Common myeloid progenitor, CD34-positive (primary cell): ENCODE data around the gene AICDA.
"Not testable (repeated sequence)": the region's sequence is repeated elsewhere in the genome, so short reads cannot be mapped to it uniquely, and the experiment has no call there.

ENCODE experiments used
- CTCF ChIA-PET: fragments of 350-600 bp; sonication (Branson Sonifier 250); formaldehyde crosslinking; loops from one replicate; lab custom pipeline; 2021; ENCODE audit warnings: antibody characterized with exemption; lab: Charles Lee
- POLR2A ChIA-PET: fragments of 350-600 bp; sonication (Branson Sonifier 250); formaldehyde crosslinking; loops from one replicate; lab custom pipeline; 2021; ENCODE audit warnings: antibody characterized with exemption; lab: Charles Lee
- DNase-seq, 3 donors: peaks; one replicate each; pipeline versions ENCODE4 v3.0.0 to v3.0.0-alpha.2; 2013
- H3K27ac ChIP-seq, 2 experiments: 1 replicate in 1 of 2; 2 replicates in 1 of 2; pipeline ENCODE4 v1.7.0; 2013; ENCODE audit warnings: inconsistent platforms in 2 of 2, low read length in 2 of 2, mild to moderate bottlenecking in 2 of 2, low read depth in 1 of 2, moderate library complexity in 1 of 2; ENCODE audit not compliant: severe bottlenecking in 2 of 2, insufficient read depth in 1 of 2, poor library complexity in 1 of 2
- H3K27me3 ChIP-seq, 5 experiments: replicated peaks in 2 of 5; 1 replicate in 3 of 5; 2 replicates in 2 of 5; pipeline versions ENCODE4 v1.6.1 to v1.7.0; 2013; ENCODE audit warnings: low read length in 4 of 5, mild to moderate bottlenecking in 2 of 5, moderate library complexity in 2 of 5, inconsistent platforms in 1 of 5; ENCODE audit not compliant: insufficient read depth in 5 of 5, control insufficient read depth in 4 of 5
- H3K36me3 ChIP-seq, 4 experiments: 1 replicate in 2 of 4; 2 replicates in 2 of 4; pipeline versions ENCODE4 v1.6.1 to v1.7.0; 2013; ENCODE audit warnings: low read length in 3 of 4, control low read depth in 1 of 4, mild to moderate bottlenecking in 1 of 4; ENCODE audit not compliant: control insufficient read depth in 4 of 4, insufficient read depth in 4 of 4
- H3K4me1 ChIP-seq, 4 experiments: 1 replicate in 3 of 4; 2 replicates in 1 of 4; pipeline versions ENCODE4 v1.6.1 to v1.7.1; 2013; ENCODE audit warnings: low read length in 3 of 4, mild to moderate bottlenecking in 3 of 4, control low read depth in 1 of 4, inconsistent platforms in 1 of 4, moderate library complexity in 1 of 4; ENCODE audit not compliant: control insufficient read depth in 4 of 4, insufficient read depth in 4 of 4; ENCODE audit errors: control extremely low read depth in 1 of 4
- H3K4me3 ChIP-seq, 7 experiments: 1 replicate in 4 of 7; 2 replicates in 3 of 7; pipeline versions ENCODE4 v1.5.1 to v1.7.0; 2013; ENCODE audit warnings: mild to moderate bottlenecking in 7 of 7, low read length in 6 of 7, moderate library complexity in 6 of 7, inconsistent platforms in 2 of 7, low read depth in 2 of 7, control low read depth in 1 of 7; ENCODE audit not compliant: insufficient read depth in 4 of 7, control insufficient read depth in 1 of 7; ENCODE audit errors: extremely low read depth in 1 of 7
- H3K9me3 ChIP-seq, 5 experiments: 1 replicate in 4 of 5; 2 replicates in 1 of 5; pipeline versions ENCODE4 v1.6.1 to v1.7.1; 2013; ENCODE audit warnings: low read length in 4 of 5, mild to moderate bottlenecking in 2 of 5, inconsistent platforms in 1 of 5, low read depth in 1 of 5, moderate library complexity in 1 of 5; ENCODE audit not compliant: control insufficient read depth in 4 of 5, insufficient read depth in 2 of 5; ENCODE audit errors: control extremely low read depth in 1 of 5
- WGBS: methylation state at CpG from one replicate; pipeline ENCODE4 v1.1.5; 2013; ENCODE audit not compliant: insufficient coverage; 5-methylcytosine and 5-hydroxymethylcytosine counted together

The AICDA gene

GRCh38 chr12:8596561-8596960, 16.1 kb downstream of the AICDA start:
- H3K4me1 ChIP-seq: no peaks in the 10 kb centered on the region
- WGBS: 86% methylated on average over 2 of the region's 3 CpGs
- ChIA-PET CTCF (no interaction called here), POLR2A (no interaction called here)
- DNase-seq: no peak
- H3K27me3 ChIP-seq: no peaks in the 10 kb centered on the region
- no peak overlapping the region for H3K4me3 ChIP-seq
- no peak overlapping the region for H3K27ac ChIP-seq
- no peaks in the 10 kb centered on the region for H3K9me3 ChIP-seq
- no peaks in the 10 kb centered on the region for H3K36me3 ChIP-seq

DNA sequence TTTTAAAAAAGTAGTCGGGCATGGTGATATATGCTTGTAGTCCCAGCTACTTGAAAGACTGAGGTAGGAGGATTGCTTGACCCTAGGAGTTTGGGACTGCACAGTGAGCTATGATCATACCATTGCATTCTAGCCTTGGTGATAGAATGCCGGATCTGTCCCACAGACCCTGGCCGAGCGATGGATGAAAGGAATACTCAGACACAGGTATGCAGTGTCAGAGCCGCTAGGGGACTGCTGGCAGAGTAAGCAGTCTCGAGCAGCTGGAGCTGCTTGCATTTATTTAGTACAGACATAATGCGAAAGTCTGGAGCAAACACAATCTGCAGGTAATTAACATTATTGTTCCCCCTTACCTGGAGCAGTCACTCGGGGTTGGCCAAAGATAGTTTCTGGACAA, 18.6 kb downstream of the AICDA start:
- POLR2A ChIA-PET: no interaction called here
- Histone ChIP-seq H3K27ac (no peak overlapping the region), H3K36me3 (no peaks in the 10 kb centered on the region), H3K27me3 (no peaks in the 10 kb centered on the region), H3K4me3 (no peak overlapping the region), H3K9me3 (no peaks in the 10 kb centered on the region), H3K4me1 (peaks cover 0 to 2% (median 2%) of the 10 kb centered on the region in 4 experiments)
- no peak for DNase-seq
- CTCF ChIA-PET: interaction anchor here (1.2 kb wide), 1 partner anchor 16 kb away, joined by 3 read pairs; no protein-coding TSS in a partner anchor
- WGBS: 100% methylated on average over 8 of the region's 8 CpGs

- Histone ChIP-seq H3K4me3 (no peak overlapping the region), H3K36me3 (no peaks in the 10 kb centered on the region), H3K9me3 (no peaks in the 10 kb centered on the region), H3K4me1 (peaks cover 0 to 2% (median 2%) of the 10 kb centered on the region in 4 experiments), H3K27me3 (no peaks in the 10 kb centered on the region), H3K27ac (no peak overlapping the region)
- no peak for DNase-seq
- ChIA-PET POLR2A (no interaction called here), CTCF (no interaction called here)
- WGBS: 100% methylated on average over 1 of the region's 2 CpGs
These were observed 19.4 kb downstream of the AICDA start for GRCh38 chr12:8593246-8593645.

DNA sequence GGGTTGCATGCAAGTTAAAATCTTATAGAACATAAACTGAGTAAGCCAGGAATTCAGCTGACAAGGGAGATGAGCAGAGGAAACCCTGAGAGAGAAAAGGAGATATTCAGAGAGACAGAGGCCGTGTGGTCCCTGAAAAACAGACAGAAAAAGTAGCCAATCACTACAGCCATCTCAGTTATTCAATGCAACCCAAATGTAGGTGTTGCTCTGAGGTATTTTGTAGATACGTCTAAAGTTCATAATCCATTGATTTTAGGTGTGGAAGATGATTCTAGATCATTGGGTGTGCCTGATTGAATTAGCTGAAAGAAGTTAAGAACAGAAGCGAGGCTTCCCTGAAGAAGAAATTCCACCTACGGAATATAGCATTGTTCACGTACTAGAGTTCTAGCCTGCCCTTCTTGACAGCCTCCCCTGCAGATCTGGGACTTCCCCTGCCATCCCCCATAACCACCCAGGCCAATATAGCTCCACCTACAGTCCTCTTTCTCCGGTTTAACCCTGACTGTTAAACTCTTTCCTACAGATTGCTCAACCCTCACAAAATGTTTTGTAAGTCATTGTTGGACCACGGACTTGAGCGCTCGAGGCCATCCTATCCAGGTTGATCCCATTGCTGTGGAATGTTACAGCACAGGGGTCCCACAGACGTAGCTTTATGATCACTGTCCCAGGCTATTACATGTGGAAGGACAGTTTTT, 21.7 kb downstream of the AICDA start:
- no peak overlapping the region for H3K27ac ChIP-seq
- POLR2A ChIA-PET: no interaction called here
- no peaks in the 10 kb centered on the region for H3K36me3 ChIP-seq
- no peaks in the 10 kb centered on the region for H3K27me3 ChIP-seq
- CTCF ChIA-PET: interaction anchor here (0.8 to 1.6 kb wide), 2 partner anchors 18 to 46 kb away, joined by 3 to 8 read pairs; no protein-coding TSS in a partner anchor
- no peak overlapping the region for H3K4me3 ChIP-seq
- H3K9me3 ChIP-seq: no peaks in the 10 kb centered on the region
- H3K4me1 ChIP-seq: peaks cover 0 to 2% (median 2%) of the 10 kb centered on the region in 4 experiments
- peak in 2 of 3 donors; percentile 51 to 61 for DNase-seq
- 68% methylated on average over 8 of the region's 10 CpGs for WGBS

GRCh38 chr12:8589679-8590078, 23.0 kb downstream of the AICDA start:
- POLR2A ChIA-PET: no interaction called here

DNA sequence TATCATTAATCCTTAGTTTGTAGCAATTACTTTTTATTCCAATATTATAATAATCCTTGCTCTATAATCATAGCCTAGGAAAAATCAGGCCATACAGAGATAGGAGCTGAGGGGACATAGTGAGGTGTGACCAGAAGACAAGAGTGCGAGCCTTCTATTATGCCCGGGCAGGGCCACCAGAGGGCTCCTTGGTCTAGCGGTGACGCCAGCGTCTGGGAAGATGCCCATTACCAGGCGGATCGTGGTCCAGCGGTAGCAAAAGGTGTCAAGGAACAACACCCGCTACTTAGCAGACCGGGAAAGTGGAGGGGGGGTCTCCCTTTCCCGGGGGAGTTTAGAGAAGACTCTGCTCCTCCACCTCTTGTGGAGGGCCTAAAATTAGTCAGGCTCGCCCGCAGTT, 28.2 kb downstream of the AICDA start:
- H3K9me3 ChIP-seq, CTCF ChIA-PET, H3K4me1 ChIP-seq, H3K27me3 ChIP-seq, H3K4me3 ChIP-seq, H3K27ac ChIP-seq, POLR2A ChIA-PET, DNase-seq, H3K36me3 ChIP-seq: not testable (repeated sequence)
- WGBS: 94% methylated on average over 10 of the region's 13 CpGs

More at GRCh38 chr12:8589679-8590078, 23.0 kb downstream of the AICDA start:
- Histone ChIP-seq H3K4me1 (peaks cover 0 to 2% (median 2%) of the 10 kb centered on the region in 4 experiments), H3K27me3 (no peaks in the 10 kb centered on the region), H3K36me3 (no peaks in the 10 kb centered on the region), H3K4me3 (no peak overlapping the region), H3K27ac (no peak overlapping the region), H3K9me3 (no peaks in the 10 kb centered on the region)
- no peak for DNase-seq
- WGBS: 98% methylated on average over 7 of the region's 7 CpGs
- CTCF ChIA-PET: no interaction called here

- peaks cover 0 to 3% (median 0%) of the 10 kb centered on the region in 4 experiments for H3K4me1 ChIP-seq
- no peaks in the 10 kb centered on the region for H3K36me3 ChIP-seq
- WGBS: 100% methylated on average over 1 of the region's 7 CpGs
- H3K27me3 ChIP-seq: no peaks in the 10 kb centered on the region
- no peak overlapping the region for H3K4me3 ChIP-seq
- no peaks in the 10 kb centered on the region for H3K9me3 ChIP-seq
- POLR2A ChIA-PET: no interaction called here
- CTCF ChIA-PET: no interaction called here
- H3K27ac ChIP-seq: no peak overlapping the region
- no peak for DNase-seq
These were observed 28.7 kb downstream of the AICDA start for GRCh38 chr12:8584004-8584403.
